ENCODE measurements around the gene ALG8.

- TF ChIP-seq, protein P1, sequence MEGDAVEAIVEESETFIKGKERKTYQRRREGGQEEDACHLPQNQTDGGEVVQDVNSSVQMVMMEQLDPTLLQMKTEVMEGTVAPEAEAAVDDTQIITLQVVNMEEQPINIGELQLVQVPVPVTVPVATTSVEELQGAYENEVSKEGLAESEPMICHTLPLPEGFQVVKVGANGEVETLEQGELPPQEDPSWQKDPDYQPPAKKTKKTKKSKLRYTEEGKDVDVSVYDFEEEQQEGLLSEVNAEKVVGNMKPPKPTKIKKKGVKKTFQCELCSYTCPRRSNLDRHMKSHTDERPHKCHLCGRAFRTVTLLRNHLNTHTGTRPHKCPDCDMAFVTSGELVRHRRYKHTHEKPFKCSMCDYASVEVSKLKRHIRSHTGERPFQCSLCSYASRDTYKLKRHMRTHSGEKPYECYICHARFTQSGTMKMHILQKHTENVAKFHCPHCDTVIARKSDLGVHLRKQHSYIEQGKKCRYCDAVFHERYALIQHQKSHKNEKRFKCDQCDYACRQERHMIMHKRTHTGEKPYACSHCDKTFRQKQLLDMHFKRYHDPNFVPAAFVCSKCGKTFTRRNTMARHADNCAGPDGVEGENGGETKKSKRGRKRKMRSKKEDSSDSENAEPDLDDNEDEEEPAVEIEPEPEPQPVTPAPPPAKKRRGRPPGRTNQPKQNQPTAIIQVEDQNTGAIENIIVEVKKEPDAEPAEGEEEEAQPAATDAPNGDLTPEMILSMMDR (IDR thresholded peaks at IDR 0.05) = no peak
- no peak for TF ChIP-seq POLR2A (IDR thresholded peaks at IDR 0.05)
Observed at GRCh38 chr11:78063440-78064181, 75.8 kb downstream of the ALG8 start, which contains the start of gene THRSP.

Data from adrenal gland (tissue), 5 donors.